Fibroblast of villous mesenchyme (primary cell): Measurements from ENCODE around the gene RNF145. TPM values are rescaled to one million over a fixed set of nuclear protein-coding genes. Genes with fewer than 3 reads are reported as not detected.
"Not testable (repeated sequence)": the region's sequence is repeated elsewhere in the genome, so short reads cannot be mapped to it uniquely, and the experiment has no call there.

Experiments used
- DNase-seq: peaks from one replicate; pipeline ENCODE4 v3.0.0-alpha.2; 2010; ENCODE audit warnings: low read depth
- H3K4me3 ChIP-seq: 2 replicates; pipeline ENCODE4 v1.5.1; 2011; ENCODE audit warnings: low read depth, mild to moderate bottlenecking, low read length
- total RNA-seq: library from RNA; depleted of rRNA; stranded (reverse); fragments of >200 nt; gene quantifications from 2 replicates; pipeline ENCODE4 v1.2.3, GENCODE V29; 2012
- TF ChIP-seq, protein P1 (sequence below): IDR thresholded peaks from 2 replicates; pipeline ENCODE4 v1.5.1; 2012; ENCODE audit warnings: low read depth, mild to moderate bottlenecking, low read length; ENCODE audit not compliant: insufficient read depth

RNF145 gene
- total RNA-seq, 1 donor, result 84.2 TPM

DNA sequence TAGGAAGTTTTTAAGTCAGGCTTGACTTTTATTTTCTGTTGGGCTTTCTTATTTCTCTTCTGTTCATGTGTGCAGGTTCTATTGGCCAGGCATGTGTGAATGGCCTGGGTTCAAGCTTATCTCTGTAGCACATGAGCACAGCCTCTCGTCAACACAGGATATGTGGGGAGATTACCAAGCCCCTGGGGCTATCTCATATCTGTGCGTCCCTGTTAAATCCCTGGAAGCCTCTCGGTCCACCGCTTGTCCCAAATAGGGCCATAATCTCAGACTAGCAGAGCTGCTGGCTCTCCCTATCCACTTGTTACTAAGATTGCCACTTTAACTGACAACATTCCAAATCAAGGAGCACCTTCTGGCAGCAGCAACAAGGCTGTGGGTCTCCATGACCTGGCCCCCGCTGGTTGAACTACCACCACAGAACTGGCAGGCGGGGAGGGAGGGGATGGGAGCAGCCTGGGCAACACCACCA lies 81.2 kb downstream of the RNF145 start:
- H3K4me3 ChIP-seq, result no peak overlapping the region
- TF ChIP-seq, protein P1, sequence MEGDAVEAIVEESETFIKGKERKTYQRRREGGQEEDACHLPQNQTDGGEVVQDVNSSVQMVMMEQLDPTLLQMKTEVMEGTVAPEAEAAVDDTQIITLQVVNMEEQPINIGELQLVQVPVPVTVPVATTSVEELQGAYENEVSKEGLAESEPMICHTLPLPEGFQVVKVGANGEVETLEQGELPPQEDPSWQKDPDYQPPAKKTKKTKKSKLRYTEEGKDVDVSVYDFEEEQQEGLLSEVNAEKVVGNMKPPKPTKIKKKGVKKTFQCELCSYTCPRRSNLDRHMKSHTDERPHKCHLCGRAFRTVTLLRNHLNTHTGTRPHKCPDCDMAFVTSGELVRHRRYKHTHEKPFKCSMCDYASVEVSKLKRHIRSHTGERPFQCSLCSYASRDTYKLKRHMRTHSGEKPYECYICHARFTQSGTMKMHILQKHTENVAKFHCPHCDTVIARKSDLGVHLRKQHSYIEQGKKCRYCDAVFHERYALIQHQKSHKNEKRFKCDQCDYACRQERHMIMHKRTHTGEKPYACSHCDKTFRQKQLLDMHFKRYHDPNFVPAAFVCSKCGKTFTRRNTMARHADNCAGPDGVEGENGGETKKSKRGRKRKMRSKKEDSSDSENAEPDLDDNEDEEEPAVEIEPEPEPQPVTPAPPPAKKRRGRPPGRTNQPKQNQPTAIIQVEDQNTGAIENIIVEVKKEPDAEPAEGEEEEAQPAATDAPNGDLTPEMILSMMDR, result no peak
- no peak for DNase-seq

DNA sequence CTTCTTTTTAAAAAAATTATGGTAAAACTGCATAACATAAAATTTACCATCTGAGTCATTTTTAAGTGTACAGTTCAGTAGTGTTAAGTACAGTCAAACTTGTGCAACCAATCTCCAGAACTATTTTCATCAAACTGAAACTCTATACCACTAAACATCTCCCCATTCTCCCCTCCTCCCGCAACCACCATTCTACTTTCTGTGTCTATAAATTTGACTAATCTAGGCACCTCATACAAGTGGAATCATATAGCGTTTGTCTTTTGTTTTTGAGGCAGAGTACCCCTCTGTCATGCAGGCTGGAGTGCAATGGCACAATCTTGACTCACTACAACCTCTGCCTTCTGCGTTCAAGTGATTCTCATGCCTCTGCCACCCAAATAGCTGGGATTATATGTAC lies 85.7 kb downstream of the RNF145 start:
- no peak overlapping the region for H3K4me3 ChIP-seq
- TF ChIP-seq, protein P1, result no peak
- DNase-seq, result no peak

DNA sequence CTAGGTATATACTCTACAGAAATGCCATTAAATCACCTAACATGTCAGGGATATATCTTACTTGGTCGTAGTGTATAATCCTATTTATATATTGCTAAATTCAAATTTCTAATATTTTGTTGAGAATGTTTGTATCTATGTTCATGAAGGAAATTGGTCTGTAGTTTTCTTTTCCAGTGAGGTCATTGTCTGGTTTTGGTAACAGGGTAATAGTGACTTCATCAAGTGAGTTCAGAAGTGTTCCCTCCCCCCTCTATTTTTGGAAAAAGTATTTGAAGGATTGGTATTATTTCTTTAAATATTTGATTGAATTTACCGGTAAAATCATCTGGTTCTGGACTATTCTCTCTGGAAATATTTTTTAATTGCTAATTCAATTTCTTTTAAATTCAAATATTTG lies 86.2 kb downstream of the RNF145 start:
- H3K4me3 ChIP-seq, result no peak overlapping the region
- no peak for DNase-seq
- TF ChIP-seq, protein P1, result no peak

DNA sequence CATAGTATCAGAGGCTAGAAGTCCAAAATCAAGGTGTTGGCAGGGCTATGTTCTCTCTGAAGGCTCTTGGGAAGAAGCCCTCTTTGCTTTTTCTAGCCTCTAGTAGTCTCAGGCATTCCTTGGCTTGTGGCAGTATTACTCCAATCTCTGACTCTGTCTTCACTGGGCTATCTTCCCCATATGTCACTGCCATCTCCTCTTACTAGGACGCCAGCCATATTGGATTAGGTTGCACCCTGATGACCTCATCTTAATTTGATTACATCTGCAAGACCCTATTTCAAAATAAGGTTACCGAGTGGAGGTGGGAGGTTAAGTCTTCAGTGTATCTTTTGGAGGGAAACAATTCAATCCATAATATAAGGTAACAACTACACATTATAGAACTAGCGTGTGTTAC lies 88.3 kb downstream of the RNF145 start:
- no peak overlapping the region for H3K4me3 ChIP-seq
- no peak for DNase-seq
- TF ChIP-seq, protein P1, result no peak

DNA sequence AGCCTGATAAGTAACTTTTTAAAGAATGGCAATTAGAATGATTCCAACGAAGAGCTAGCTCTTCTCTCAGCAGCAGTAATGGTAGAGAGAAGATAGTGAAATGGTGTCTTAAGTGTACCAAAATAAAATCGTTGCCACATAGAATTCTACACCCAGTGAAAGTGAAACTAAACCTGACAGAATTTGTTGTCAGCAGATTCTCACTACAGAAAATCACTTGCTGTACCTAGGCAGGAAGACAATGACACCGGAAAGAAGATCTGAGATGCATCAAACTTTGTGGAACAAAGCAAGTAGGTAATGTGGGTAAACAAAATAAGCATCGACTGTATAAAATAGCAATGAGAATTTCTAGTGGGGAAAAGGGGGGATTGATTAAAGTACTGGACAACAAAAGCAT lies 88.9 kb downstream of the RNF145 start:
- peak overlapping the region; percentile 32 for H3K4me3 ChIP-seq
- peak; percentile 53 for DNase-seq
- TF ChIP-seq, protein P1, result no peak

DNA sequence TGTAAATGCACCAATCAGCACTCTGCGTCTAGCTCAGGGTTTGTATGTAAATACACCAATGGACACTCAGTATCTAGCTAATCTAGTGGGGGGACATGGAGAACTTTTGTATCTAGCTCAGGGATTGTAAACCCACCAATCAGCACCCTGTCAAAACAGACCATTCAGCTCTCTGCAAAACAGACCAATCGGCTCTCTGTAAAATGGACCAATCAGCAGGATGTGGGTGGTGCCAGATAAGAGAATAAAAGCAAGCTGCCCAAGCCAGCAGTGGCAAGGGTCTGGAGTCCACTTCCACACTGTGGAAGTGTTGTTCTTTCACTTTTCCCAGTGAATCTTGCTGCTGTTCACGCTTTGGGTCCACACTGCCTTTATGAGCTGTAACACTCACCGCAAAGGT lies 89.5 kb downstream of the RNF145 start:
- not testable (repeated sequence) for H3K4me3 ChIP-seq, DNase-seq

DNA sequence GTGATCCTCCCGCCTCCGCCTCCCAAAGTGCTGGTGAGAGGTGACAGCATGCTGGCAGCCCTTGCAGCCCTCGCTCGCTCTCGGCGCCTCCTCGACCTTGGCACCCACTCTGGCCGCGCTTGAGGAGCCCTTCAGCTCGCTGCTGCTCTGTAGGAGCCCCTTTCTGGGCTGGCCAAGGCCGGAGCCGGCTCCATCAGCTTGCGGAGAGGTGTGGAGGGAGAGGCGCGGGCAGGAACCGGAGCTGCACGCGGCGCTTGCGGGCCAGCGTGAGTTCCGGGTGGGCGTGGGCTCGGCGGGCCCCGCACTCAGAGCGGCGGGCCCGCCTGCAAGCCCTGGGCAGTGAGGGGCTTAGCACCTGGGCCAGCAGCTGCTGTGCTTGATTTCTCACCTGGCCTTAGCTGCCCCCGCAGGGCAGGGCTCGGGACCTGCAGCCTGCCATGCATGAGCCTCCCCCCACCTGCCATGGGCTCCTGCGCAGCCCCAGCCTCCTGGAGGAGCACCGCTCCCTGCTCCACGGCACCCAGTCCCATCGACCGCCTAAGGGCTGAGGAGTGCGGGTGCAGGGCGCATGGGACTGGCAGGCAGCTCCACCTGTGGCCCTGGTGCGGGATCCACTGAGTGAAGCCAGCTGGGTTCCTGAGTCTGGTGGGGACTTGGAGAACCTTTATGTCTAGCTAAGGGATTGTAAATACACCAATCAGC lies 90.2 kb downstream of the RNF145 start:
- DNase-seq, H3K4me3 ChIP-seq: not testable (repeated sequence)

DNA sequence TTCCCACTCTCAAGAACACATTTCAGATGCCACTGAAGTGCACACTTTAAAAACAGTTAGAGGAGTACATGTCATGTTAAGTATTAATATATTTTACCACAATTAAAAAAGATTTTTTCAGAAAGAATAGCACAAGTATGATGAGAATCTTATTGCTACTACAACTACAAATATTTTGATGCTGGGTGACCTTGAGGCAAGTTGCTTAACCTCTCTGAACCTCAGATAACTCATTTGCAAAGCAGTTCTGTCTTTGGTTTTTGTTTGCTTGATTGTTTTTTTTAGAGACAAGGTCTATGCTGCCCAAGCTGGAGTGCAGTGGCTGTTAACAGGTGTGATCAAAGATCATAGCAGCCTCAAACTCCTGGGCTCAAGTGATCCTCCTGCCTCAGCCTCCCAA lies 95.9 kb downstream of the RNF145 start:
- no peak overlapping the region for H3K4me3 ChIP-seq
- TF ChIP-seq, protein P1, result no peak
- no peak for DNase-seq
